CD4-positive, CD25-positive, alpha-beta regulatory T cell (primary cell): Measurements from ENCODE around the gene TXNDC8. TPM values are rescaled to one million over a fixed set of nuclear protein-coding genes. Genes with fewer than 3 reads are reported as not detected.
"Not testable (repeated sequence)": the region's sequence is repeated elsewhere in the genome, so short reads cannot be mapped to it uniquely, and the experiment has no call there.

Experiments used
- ATAC-seq, 2 donors: fragments of 150-1000 bp; cut with Tn5 transposase; one replicate each; pipeline ENCODE4 v1.10.0; 2021; ENCODE audit warnings: low read depth in 2 of 2, moderate number of reproducible peaks in 2 of 2, moderate library complexity in 1 of 2
- DNase-seq, 3 donors: peaks; one replicate each; pipeline versions ENCODE4 v3.0.0 to v3.0.0-alpha.2; 2012 to 2022; ENCODE audit warnings: mixed read lengths in 1 of 3
- H3K27ac ChIP-seq: one replicate; pipeline ENCODE4 v1.7.0; 2013; ENCODE audit warnings: mild to moderate bottlenecking, low read length; ENCODE audit not compliant: insufficient read depth, poor library complexity, severe bottlenecking
- H3K27me3 ChIP-seq: one replicate; pipeline ENCODE4 v1.7.0; 2013; ENCODE audit warnings: low read length; ENCODE audit not compliant: control insufficient read depth, insufficient read depth
- H3K36me3 ChIP-seq: one replicate; pipeline ENCODE4 v1.7.0; 2013; ENCODE audit warnings: mild to moderate bottlenecking, low read length, moderate library complexity; ENCODE audit not compliant: control insufficient read depth, insufficient read depth
- H3K4me1 ChIP-seq: 2 replicates; pipeline ENCODE4 v1.7.0; 2013; ENCODE audit warnings: mild to moderate bottlenecking, low read length; ENCODE audit not compliant: insufficient read depth, control insufficient read depth, poor library complexity, severe bottlenecking
- H3K4me3 ChIP-seq: one replicate; pipeline ENCODE4 v1.7.0; 2013; ENCODE audit warnings: low read depth, mild to moderate bottlenecking, low read length, moderate library complexity
- H3K9me3 ChIP-seq, 2 experiments: 1 replicate in 1 of 2; 2 replicates in 1 of 2; pipeline ENCODE4 v1.7.0; 2013; ENCODE audit warnings: low read length in 2 of 2, mild to moderate bottlenecking in 1 of 2, moderate library complexity in 1 of 2; ENCODE audit not compliant: control insufficient read depth in 2 of 2
- H3K27ac Mint-ChIP-seq, 3 donors: one replicate each; pipeline ENCODE4 v1.8.0; 2020 to 2022; ENCODE audit warnings: mild to moderate bottlenecking in 3 of 3, mixed read lengths in 3 of 3, moderate library complexity in 2 of 3
- H3K27me3 Mint-ChIP-seq: one replicate; pipeline ENCODE4 v1.8.0; 2022; ENCODE audit warnings: mild to moderate bottlenecking, mixed read lengths
- H3K36me3 Mint-ChIP-seq: one replicate; pipeline ENCODE4 v1.8.0; 2020; ENCODE audit warnings: mixed read lengths
- H3K4me1 Mint-ChIP-seq, 4 donors: one replicate each; pipeline ENCODE4 v1.8.0; 2020 to 2022; ENCODE audit warnings: mixed read lengths in 4 of 4, mild to moderate bottlenecking in 1 of 4
- H3K4me3 Mint-ChIP-seq, 4 donors: one replicate each; pipeline ENCODE4 v1.8.0; 2020 to 2022; ENCODE audit warnings: mild to moderate bottlenecking in 4 of 4, mixed read lengths in 4 of 4, moderate library complexity in 3 of 4
- H3K9me3 Mint-ChIP-seq, 7 donors: one replicate each; pipeline ENCODE4 v1.8.0; 2020 to 2022; ENCODE audit warnings: mixed read lengths in 7 of 7, mild to moderate bottlenecking in 3 of 7, moderate library complexity in 2 of 7
- polyA plus RNA-seq, 4 donors: library from polyadenylated mRNA; unstranded; fragments of 300-500 nt; fragmentation: Illumina TruSeq; gene quantifications; one replicate each; pipeline ENCODE4 v1.2.3, GENCODE V29; 2021
- total RNA-seq: library from RNA; stranded (reverse); gene quantifications from one replicate; pipeline ENCODE4 v1.2.3, GENCODE V29; 2022

TXNDC8 gene
- total and polyA plus RNA-seq, 5 donors from 2014 or later, result not detected

DNA sequence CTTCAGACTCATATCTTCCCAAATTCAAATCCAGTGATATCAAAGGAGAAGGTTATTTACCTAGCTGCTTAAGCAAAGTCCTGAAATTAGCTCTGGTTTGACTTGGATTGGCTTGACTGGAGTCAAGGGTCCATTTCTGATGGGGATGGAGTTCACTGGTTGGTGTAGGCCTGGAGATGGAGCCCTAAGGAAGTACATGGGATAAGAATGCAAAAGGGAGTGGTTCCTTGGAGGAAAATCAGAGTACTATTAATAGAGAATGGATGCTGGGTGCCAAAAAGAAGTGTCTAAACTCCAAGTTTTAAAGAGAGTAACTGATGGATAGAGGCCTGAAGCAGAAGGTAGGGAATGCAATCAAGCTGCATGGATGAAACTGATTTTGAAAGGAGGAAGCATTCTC lies 13.8 kb downstream of the TXNDC8 start:
- Histone ChIP-seq H3K27me3 (no peaks in the 10 kb centered on the region), H3K27ac (no peak overlapping the region), H3K9me3 (no peaks in the 10 kb centered on the region), H3K4me1 (no peaks in the 10 kb centered on the region), H3K4me3 (no peak overlapping the region), H3K36me3 (no peaks in the 10 kb centered on the region)
- ATAC-seq (no peak), DNase-seq (no peak)
- Mint-ChIP-seq H3K4me1 (no peaks in the 10 kb centered on the region), H3K4me3 (no peak overlapping the region), H3K9me3 (peaks cover 0 to 5% (median 0%) of the 10 kb centered on the region in 7 donors), H3K27me3 (peaks cover 4% of the 10 kb centered on the region), H3K36me3 (no peaks in the 10 kb centered on the region), H3K27ac (no peak overlapping the region)

DNA sequence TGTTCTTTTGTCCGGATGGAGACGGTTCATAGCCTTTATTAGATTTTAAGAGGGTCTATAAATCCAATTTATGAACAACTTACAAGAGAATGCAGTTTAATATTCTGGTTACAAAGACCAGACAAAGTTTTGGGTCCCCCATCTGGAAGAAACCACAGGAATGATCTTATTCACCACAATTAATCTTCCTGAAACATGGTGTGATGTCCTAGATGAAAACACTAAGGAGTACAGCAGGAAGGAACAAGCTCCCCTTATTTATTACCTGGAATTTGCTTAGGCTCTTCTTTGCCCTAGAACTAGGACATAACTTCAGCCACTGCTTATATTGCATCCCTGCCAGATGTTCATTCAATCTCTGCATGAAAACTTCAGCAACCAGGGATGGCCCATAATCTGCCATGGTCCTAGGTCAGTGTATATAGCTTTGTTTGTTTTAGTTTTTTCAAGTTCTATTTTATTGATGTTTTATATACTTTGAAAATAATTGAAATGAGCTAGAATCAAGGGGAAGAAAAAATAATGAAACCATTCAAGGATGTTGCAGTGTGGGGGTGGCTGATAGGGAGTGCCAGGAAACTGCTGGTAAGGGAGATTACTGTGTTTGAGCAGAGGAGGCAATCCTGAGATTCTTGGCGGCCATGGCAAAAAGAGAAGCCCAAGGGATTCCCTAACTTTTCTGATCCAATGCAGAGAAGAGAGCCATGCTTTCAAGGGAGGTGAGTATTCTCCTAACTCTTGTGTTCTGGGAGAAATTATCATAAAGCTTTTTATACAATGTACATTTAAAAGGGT lies 16.8 kb downstream of the TXNDC8 start:
- DNase-seq, result no peak
- no peaks in the 10 kb centered on the region for H3K36me3 Mint-ChIP-seq
- H3K9me3 Mint-ChIP-seq, result no peaks in the 10 kb centered on the region
- H3K27me3 Mint-ChIP-seq, result peaks cover 8% of the 10 kb centered on the region
- peaks cover 0 to 11% (median 6%) of the 10 kb centered on the region in 4 donors for H3K4me1 Mint-ChIP-seq
- Histone ChIP-seq H3K27me3 (peaks cover 3% of the 10 kb centered on the region), H3K36me3 (no peaks in the 10 kb centered on the region), H3K27ac (no peak overlapping the region), H3K4me3 (no peak overlapping the region), H3K9me3 (no peaks in the 10 kb centered on the region), H3K4me1 (no peaks in the 10 kb centered on the region)
- no peak for ATAC-seq
- no peak overlapping the region for H3K4me3 Mint-ChIP-seq
- H3K27ac Mint-ChIP-seq, result no peak overlapping the region

DNA sequence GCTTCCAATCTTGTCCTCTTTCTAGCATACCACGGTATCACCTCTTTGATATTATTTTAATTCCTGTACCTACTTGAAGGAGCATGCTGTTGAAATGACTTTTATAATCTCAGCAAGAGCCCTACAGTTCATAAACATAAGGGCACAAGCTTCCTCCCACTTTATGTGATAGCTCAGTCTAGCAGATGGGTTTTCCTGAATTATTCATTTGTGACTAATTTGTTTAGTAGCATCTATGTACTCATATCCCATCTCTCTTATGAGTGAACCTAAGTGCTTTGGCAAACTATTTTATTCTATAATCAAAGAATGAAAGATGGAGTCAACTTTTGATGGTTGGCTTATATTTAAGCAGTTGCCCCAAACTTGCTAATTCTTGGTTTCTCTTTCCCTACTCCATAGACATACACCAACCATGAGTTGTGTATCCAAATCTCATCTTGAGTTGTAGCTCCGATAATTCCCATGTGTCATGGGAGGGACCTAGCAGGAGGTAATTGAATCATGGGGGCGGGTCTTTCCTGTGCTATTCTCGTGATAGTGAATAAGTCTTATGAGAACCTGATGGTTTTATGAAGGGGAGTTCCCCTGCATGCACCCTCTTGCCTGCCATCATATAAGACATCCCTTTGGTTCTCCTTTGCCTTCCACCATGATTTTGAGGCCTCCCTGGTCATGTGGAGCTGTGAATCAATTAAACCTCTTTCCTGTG lies 17.7 kb downstream of the TXNDC8 start:
- peaks cover 8% of the 10 kb centered on the region for H3K27me3 Mint-ChIP-seq
- peaks cover 0 to 2% (median 0%) of the 10 kb centered on the region in 7 donors for H3K9me3 Mint-ChIP-seq
- Histone ChIP-seq H3K27me3 (peaks cover 3% of the 10 kb centered on the region), H3K36me3 (no peaks in the 10 kb centered on the region), H3K27ac (no peak overlapping the region), H3K9me3 (no peaks in the 10 kb centered on the region), H3K4me3 (no peak overlapping the region), H3K4me1 (no peaks in the 10 kb centered on the region)
- no peak overlapping the region for H3K4me3 Mint-ChIP-seq
- peak overlapping the region in 1 of 3 donors; percentile 38 for H3K27ac Mint-ChIP-seq
- H3K4me1 Mint-ChIP-seq, result peaks cover 0 to 11% (median 6%) of the 10 kb centered on the region in 4 donors
- no peaks in the 10 kb centered on the region for H3K36me3 Mint-ChIP-seq
- ATAC-seq (no peak), DNase-seq (no peak)

DNA sequence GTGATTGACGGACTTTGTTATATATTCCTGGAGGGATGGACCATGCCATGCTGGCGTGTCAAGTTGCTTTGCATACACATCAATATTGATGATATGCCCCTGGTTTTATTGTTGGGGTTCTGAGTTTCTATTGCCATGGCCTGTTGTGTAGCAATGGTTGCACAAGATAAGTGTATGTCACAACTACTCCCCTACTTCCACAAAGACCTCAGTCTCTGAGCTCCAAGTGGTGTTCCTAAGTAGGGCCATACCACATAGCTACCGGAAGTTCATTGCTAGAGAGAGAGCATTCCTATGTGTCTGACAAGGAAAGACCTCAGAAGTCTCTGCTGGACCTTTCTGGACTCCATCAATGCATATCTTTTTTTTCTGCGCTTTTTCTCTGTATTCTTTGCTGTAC lies 19.8 kb downstream of the TXNDC8 start:
- Histone ChIP-seq H3K36me3 (no peaks in the 10 kb centered on the region), H3K27ac (no peak overlapping the region), H3K4me1 (no peaks in the 10 kb centered on the region), H3K9me3 (no peaks in the 10 kb centered on the region), H3K4me3 (no peak overlapping the region), H3K27me3 (peaks cover 3% of the 10 kb centered on the region)
- Mint-ChIP-seq H3K27ac (no peak overlapping the region), H3K9me3 (peaks cover 0 to 3% (median 0%) of the 10 kb centered on the region in 7 donors), H3K4me3 (no peak overlapping the region), H3K27me3 (peaks cover 8% of the 10 kb centered on the region), H3K4me1 (peaks cover 0 to 11% (median 6%) of the 10 kb centered on the region in 4 donors), H3K36me3 (no peaks in the 10 kb centered on the region)
- no peak for ATAC-seq
- DNase-seq, result no peak

DNA sequence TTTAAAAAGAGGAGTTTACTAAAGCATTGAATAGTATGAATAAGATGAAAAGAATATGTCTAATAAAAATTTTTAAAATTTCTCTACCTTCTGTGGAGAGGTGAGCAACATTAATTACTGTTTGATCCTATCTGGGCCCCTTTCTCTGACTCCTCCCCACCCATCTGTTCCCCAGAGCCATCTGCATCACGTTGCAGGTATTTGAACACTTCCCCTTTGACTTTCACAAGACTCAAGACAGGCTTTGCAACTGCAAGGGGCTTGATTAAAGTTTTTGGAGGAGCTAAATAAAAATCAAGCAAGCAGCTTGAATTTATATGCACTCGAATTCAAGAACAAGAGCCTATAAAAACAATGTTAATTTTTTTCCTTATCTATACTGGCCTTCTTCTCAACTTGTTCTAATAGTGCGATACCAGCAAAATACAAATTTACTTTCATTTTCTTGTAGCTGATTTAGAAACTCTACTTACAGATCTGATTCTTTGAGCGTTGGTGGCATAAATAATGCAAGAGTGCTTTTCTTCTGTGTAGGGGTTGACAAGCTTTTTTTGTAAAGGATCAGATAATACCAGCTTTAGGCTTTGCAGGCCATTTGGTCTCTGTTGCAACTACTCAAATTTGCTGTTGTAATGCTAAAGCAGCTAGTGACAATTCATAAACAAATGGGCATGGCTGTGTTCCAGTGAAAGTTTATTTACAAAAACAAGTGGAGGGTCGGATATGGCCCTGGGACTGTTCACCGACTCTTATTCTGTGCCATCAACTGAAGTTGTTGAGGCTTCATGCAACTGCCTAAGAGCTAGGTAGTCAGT lies 21.2 kb downstream of the TXNDC8 start:
- H3K27ac ChIP-seq, result no peak overlapping the region
- H3K4me1 ChIP-seq, result no peaks in the 10 kb centered on the region
- H3K36me3 ChIP-seq, result no peaks in the 10 kb centered on the region
- H3K9me3 Mint-ChIP-seq, result peaks cover 0 to 4% (median 2%) of the 10 kb centered on the region in 7 donors
- ATAC-seq (no peak), DNase-seq (peak in 1 of 3 donors; percentile 28)
- H3K27me3 ChIP-seq, result peaks cover 3% of the 10 kb centered on the region
- H3K27ac Mint-ChIP-seq, result peak overlapping the region in 2 of 3 donors; percentile 49 to 80
- H3K4me1 Mint-ChIP-seq, result peaks cover 0 to 11% (median 6%) of the 10 kb centered on the region in 4 donors
- no peaks in the 10 kb centered on the region for H3K9me3 ChIP-seq
- H3K4me3 Mint-ChIP-seq, result peak overlapping the region; percentile 22 to 81 (median 55)
- peaks cover 12% of the 10 kb centered on the region for H3K27me3 Mint-ChIP-seq
- no peaks in the 10 kb centered on the region for H3K36me3 Mint-ChIP-seq
- peak overlapping the region; percentile 64 for H3K4me3 ChIP-seq

DNA sequence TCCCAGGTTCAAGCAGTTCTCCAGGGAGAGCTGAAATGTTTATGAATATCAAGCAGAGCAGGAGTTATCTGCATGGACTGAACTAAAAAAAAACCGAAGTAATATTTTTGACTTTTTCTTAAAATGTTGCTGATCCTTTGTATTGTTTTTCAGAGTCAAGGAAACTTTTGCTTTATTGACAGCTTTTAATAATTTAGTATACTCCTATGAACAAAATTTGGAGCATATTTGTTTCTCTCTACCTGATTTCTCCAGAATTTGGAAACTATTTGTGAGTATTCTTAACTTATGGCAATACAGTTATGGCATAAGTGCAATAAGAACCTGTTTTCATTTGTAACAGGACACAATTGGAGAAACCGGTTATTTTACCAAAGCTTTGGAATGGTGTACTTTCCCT lies 25.7 kb downstream of the TXNDC8 start:
- not testable (repeated sequence) for ATAC-seq, H3K4me3 Mint-ChIP-seq, H3K27me3 ChIP-seq, H3K9me3 Mint-ChIP-seq, DNase-seq, H3K36me3 Mint-ChIP-seq, H3K4me3 ChIP-seq, H3K4me1 ChIP-seq, H3K36me3 ChIP-seq, H3K27ac Mint-ChIP-seq, H3K27ac ChIP-seq, H3K9me3 ChIP-seq, H3K27me3 Mint-ChIP-seq
- H3K4me1 Mint-ChIP-seq, result peaks cover 0 to 14% (median 6%) of the 10 kb centered on the region in 4 donors

DNA sequence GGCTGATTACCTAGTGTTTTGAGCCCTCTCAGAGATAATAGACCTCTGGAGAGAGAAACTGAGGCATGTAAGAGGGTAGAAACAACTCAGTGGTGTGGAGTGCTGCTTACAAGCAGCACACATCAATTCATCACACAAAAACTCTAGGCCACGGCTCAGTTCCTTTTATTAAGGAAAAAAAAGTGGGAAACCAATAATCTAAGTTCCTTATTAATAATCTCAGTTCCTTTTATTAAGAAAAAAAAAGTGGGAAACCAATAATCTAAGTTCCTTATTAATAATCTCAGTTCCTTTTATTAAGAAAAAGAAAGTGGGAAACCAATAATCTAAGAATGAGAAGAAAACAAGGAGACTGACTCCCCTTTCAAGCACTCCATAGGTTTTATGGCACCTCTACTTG lies 28.0 kb downstream of the TXNDC8 start:
- DNase-seq (no peak), ATAC-seq (no peak)
- Histone ChIP-seq H3K36me3 (no peaks in the 10 kb centered on the region), H3K27me3 (peaks cover 5% of the 10 kb centered on the region), H3K4me3 (no peak overlapping the region), H3K27ac (no peak overlapping the region), H3K4me1 (no peaks in the 10 kb centered on the region), H3K9me3 (no peaks in the 10 kb centered on the region)
- H3K4me1 Mint-ChIP-seq, result peaks cover 0 to 6% (median 0%) of the 10 kb centered on the region in 4 donors
- H3K4me3 Mint-ChIP-seq, result no peak overlapping the region
- no peak overlapping the region for H3K27ac Mint-ChIP-seq
- peaks cover 0 to 6% (median 3%) of the 10 kb centered on the region in 7 donors for H3K9me3 Mint-ChIP-seq
- no peaks in the 10 kb centered on the region for H3K36me3 Mint-ChIP-seq
- H3K27me3 Mint-ChIP-seq, result peaks cover 12% of the 10 kb centered on the region
